K562 (cell line): Measurements from ENCODE around the gene RNASEH2A. TPM values are rescaled to one million over a fixed set of nuclear protein-coding genes. Genes with fewer than 3 reads are reported as not detected.

Experiments used
- BRD9 ChIP-seq: fragments of 450-650 bp; IDR thresholded peaks from 2 replicates; pipeline ENCODE4 v1.6.1; 2018; ENCODE audit warnings: low read depth; ENCODE audit not compliant: partially characterized antibody
- CEBPG ChIP-seq, 3 experiments: fragments of 200-800 bp in 1 of 3; sonication (Bioruptor generic) in 1 of 3; sonication (generic) in 1 of 3; formaldehyde crosslinking in 1 of 3; IDR thresholded peaks in 2 of 3; conservative IDR thresholded peaks in 1 of 3; 2 replicates each; pipeline versions ENCODE4 v1.6.1 to v1.8.0; 2016 to 2022; ENCODE audit warnings: missing compliant biosample characterization in 2 of 3, missing genetic modification characterization in 2 of 3, mild to moderate bottlenecking in 1 of 3, missing genetic modification reagents in 1 of 3
- ETS2 ChIP-seq: IDR thresholded peaks from 2 replicates; pipeline ENCODE4 v1.6.1; 2016; ENCODE audit warnings: borderline replicate concordance, missing genetic modification characterization, mild to moderate bottlenecking, moderate library complexity, missing compliant biosample characterization; ENCODE audit not compliant: poor library complexity, severe bottlenecking
- FOSL1 ChIP-seq: fragments of 200-800 bp; sonication (Bioruptor generic); conservative IDR thresholded peaks from 2 replicates; pipeline ENCODE4 v1.6.1; 2016; ENCODE audit warnings: missing genetic modification characterization, missing compliant biosample characterization
- FOXM1 ChIP-seq, 2 experiments: fragments of 450-650 bp in 1 of 2; sonication (generic) in 1 of 2; formaldehyde crosslinking in 1 of 2; IDR thresholded peaks; 2 replicates each; pipeline versions ENCODE4 v1.6.1 to v1.9.0; 2017 to 2022; ENCODE audit warnings: low read depth in 2 of 2, mild to moderate bottlenecking in 2 of 2, missing genetic modification reagents in 1 of 2, moderate library complexity in 1 of 2
- MBD2 ChIP-seq: sonication (generic); IDR thresholded peaks from 2 replicates; pipeline ENCODE4 v1.6.1; 2016; ENCODE audit warnings: low read depth, borderline replicate concordance
- MEF2D ChIP-seq: conservative IDR thresholded peaks from 2 replicates; pipeline ENCODE4 v1.6.1; 2016; ENCODE audit warnings: low read depth, missing genetic modification characterization, missing compliant biosample characterization
- NFATC3 ChIP-seq: fragments of 450-650 bp; IDR thresholded peaks from 2 replicates; pipeline ENCODE4 v1.6.1; 2017; ENCODE audit warnings: mild to moderate bottlenecking
- NFE2 ChIP-seq: IDR thresholded peaks from 2 replicates; pipeline ENCODE4 v1.6.1; 2014; ENCODE audit warnings: antibody characterized with exemption, low read depth
- PML ChIP-seq: IDR thresholded peaks from 2 replicates; pipeline ENCODE4 v1.6.1; 2012; ENCODE audit warnings: low read length, inconsistent platforms
- RBBP5 ChIP-seq: fragments of 200-600 bp; sonication (generic); IDR thresholded peaks from 2 replicates; pipeline ENCODE4 v1.6.1; 2012; ENCODE audit warnings: borderline replicate concordance, mild to moderate bottlenecking, low read length, control low read depth, inconsistent platforms; ENCODE audit not compliant: insufficient read depth, poor library complexity, severe bottlenecking
- RFX7 ChIP-seq: fragments of 250-450 bp; sonication (Bioruptor Pico); IDR thresholded peaks from 2 replicates; pipeline ENCODE4 v1.5.1; 2021; ENCODE audit warnings: mild to moderate bottlenecking
- SREBF1 ChIP-seq: fragments of 150-350 bp; IDR thresholded peaks from 2 replicates; pipeline ENCODE4 v1.6.1; 2014; ENCODE audit warnings: antibody characterized with exemption, low read depth, low read length, borderline replicate concordance
- ZNF133 ChIP-seq: fragments of 250-450 bp; sonication (Bioruptor Pico); IDR thresholded peaks from 2 replicates; pipeline ENCODE4 v1.4.0; 2020; ENCODE audit warnings: mild to moderate bottlenecking
- ZNF24 ChIP-seq: fragments of 450-650 bp; IDR thresholded peaks from 2 replicates; pipeline ENCODE4 v1.6.1; 2016
- ZNF263 ChIP-seq: sonication (generic); formaldehyde crosslinking; IDR thresholded peaks from 2 replicates; pipeline ENCODE4 v1.8.0; 2022; ENCODE audit warnings: mild to moderate bottlenecking, missing genetic modification reagents, borderline replicate concordance
- ZNF347 ChIP-seq: fragments of 450-650 bp; formaldehyde crosslinking; IDR thresholded peaks from 2 replicates; pipeline ENCODE4 v1.4.0; 2020; ENCODE audit warnings: low read depth, mild to moderate bottlenecking, moderate library complexity
- polyA plus RNA-seq, 8 experiments: library from polyadenylated mRNA; depleted of rRNA in 4 of 8; stranded (reverse) in 5 of 8; unstranded in 3 of 8; fragments of >200 nt; fragmentation: Nextera tagmentation in 2 of 8; fragmentation: Illumina TruSeq in 1 of 8; extraction: Ambion mirVana in 2 of 8; extraction: Trizol in 1 of 8; gene quantifications; 2 replicates each; pipeline versions ENCODE4 v1.2.1 to v1.2.3, GENCODE V29; 2011 to 2014; ENCODE audit warnings: inconsistent platforms in 1 of 8, missing spikeins in 1 of 8
- total RNA-seq, 7 experiments: library from RNA; depleted of rRNA in 6 of 7; stranded (reverse); fragments of >200 nt in 6 of 7; fragmentation: Illumina TruSeq in 2 of 7; extraction: Trizol in 2 of 7; gene quantifications; 2 replicates each; pipeline versions ENCODE4 v1.2.1 to v1.2.3, GENCODE V29; 2011 to 2021; ENCODE audit warnings: low replicate concordance in 1 of 7
- TF ChIP-seq, protein P1 (sequence below): fragments of 250-450 bp; sonication (Bioruptor Pico); IDR thresholded peaks from 2 replicates; pipeline ENCODE4 v1.4.0; 2020; ENCODE audit warnings: mild to moderate bottlenecking, moderate library complexity
- TF ChIP-seq, protein P2 (sequence below): sonication (generic); formaldehyde crosslinking; IDR thresholded peaks from 2 replicates; pipeline ENCODE4 v1.9.0; 2022; ENCODE audit warnings: mild to moderate bottlenecking, missing genetic modification reagents
- TF ChIP-seq, protein P3 (sequence below): fragments of 250-450 bp; sonication (Bioruptor Pico); IDR thresholded peaks from 2 replicates; pipeline ENCODE4 v1.8.0; 2021; ENCODE audit warnings: borderline replicate concordance, mild to moderate bottlenecking, moderate library complexity; ENCODE audit not compliant: poor library complexity, severe bottlenecking
- TF ChIP-seq, protein P4 (sequence below): fragments of 450-650 bp; IDR thresholded peaks from 2 replicates; pipeline ENCODE4 v1.6.1; 2017; ENCODE audit warnings: antibody characterized with exemption

RNASEH2A gene
- total and polyA plus RNA-seq, 9 of the 15 experiments (the other 6 are each of a cell fraction or from before 2014, with no cell fraction given): 22.3 to 78.0 (median 61.7) TPM

DNA sequence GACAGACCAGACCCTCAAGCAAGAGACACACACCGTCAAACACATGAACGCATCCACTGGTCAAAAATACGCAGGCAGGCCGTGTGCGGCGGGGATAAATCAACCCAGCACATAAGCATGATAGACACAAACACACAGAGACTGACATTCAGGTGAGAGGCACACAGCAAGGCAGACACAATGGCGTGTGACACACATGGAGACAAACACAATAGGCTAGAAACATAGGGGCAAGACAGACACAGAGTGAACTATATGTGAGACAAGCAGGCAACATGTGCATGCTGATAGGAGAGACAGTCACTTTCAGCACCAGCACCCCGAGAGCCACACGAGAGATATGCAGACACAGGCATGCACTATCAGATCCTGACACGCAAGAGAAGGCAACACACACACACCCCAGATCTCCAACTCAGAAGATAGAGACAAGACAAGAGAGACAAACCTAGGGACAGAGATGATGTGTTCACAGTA, 22.0 kb upstream of the RNASEH2A start (continued):
- no peak for TF ChIP-seq ZNF133
- no peak for TF ChIP-seq ETS2 (tag)
- TF ChIP-seq ZNF263 (CRISPR knock-in tag): no peak
- TF ChIP-seq, protein P1, sequence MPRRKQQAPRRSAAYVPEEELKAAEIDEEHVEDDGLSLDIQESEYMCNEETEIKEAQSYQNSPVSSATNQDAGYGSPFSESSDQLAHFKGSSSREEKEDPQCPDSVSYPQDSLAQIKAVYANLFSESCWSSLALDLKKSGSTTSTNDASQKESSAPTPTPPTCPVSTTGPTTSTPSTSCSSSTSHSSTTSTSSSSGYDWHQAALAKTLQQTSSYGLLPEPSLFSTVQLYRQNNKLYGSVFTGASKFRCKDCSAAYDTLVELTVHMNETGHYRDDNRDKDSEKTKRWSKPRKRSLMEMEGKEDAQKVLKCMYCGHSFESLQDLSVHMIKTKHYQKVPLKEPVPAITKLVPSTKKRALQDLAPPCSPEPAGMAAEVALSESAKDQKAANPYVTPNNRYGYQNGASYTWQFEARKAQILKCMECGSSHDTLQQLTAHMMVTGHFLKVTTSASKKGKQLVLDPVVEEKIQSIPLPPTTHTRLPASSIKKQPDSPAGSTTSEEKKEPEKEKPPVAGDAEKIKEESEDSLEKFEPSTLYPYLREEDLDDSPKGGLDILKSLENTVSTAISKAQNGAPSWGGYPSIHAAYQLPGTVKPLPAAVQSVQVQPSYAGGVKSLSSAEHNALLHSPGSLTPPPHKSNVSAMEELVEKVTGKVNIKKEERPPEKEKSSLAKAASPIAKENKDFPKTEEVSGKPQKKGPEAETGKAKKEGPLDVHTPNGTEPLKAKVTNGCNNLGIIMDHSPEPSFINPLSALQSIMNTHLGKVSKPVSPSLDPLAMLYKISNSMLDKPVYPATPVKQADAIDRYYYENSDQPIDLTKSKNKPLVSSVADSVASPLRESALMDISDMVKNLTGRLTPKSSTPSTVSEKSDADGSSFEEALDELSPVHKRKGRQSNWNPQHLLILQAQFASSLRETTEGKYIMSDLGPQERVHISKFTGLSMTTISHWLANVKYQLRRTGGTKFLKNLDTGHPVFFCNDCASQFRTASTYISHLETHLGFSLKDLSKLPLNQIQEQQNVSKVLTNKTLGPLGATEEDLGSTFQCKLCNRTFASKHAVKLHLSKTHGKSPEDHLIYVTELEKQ (CRISPR knock-in tag): no peak
- peak; percentile 78 for TF ChIP-seq FOXM1 (IDR thresholded peaks at IDR 0.05; ENCODE audit: low read depth)
- TF ChIP-seq FOXM1 (CRISPR knock-in tag; IDR thresholded peaks at IDR 0.05; ENCODE audit: low read depth): no peak
- no peak for TF ChIP-seq RFX7 (CRISPR knock-in tag)
- no peak for TF ChIP-seq SREBF1
- no peak for TF ChIP-seq ZNF347
- TF ChIP-seq CEBPG (CRISPR knock-in tag; IDR thresholded peaks at IDR 0.05): peak; percentile 97
- peak in 1 of 2 experiments; percentile 50; a peak in 1 of 4 replicates for TF ChIP-seq CEBPG (tag; conservative IDR thresholded peaks at IDR 0.05 in 1 of 2, IDR thresholded peaks at IDR 0.05 in 1 of 2)
- TF ChIP-seq ZNF24: no peak
- TF ChIP-seq MEF2D: peak; percentile 72; the same call in 1 of the 2 replicates
- TF ChIP-seq, protein P2, sequence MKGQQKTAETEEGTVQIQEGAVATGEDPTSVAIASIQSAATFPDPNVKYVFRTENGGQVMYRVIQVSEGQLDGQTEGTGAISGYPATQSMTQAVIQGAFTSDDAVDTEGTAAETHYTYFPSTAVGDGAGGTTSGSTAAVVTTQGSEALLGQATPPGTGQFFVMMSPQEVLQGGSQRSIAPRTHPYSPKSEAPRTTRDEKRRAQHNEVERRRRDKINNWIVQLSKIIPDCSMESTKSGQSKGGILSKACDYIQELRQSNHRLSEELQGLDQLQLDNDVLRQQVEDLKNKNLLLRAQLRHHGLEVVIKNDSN: no peak; the same call in 1 of the 2 replicates
- no peak for TF ChIP-seq RBBP5
- TF ChIP-seq NFE2: no peak; the same call in 1 of the 2 replicates
- peak; percentile 77 for TF ChIP-seq BRD9
- peak; percentile 60; the same call in 1 of the 2 replicates for TF ChIP-seq FOSL1 (tag)
- TF ChIP-seq NFATC3: no peak
- TF ChIP-seq, protein P3, sequence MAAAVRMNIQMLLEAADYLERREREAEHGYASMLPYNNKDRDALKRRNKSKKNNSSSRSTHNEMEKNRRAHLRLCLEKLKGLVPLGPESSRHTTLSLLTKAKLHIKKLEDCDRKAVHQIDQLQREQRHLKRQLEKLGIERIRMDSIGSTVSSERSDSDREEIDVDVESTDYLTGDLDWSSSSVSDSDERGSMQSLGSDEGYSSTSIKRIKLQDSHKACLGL (CRISPR knock-in tag): no peak
- TF ChIP-seq, protein P4, sequence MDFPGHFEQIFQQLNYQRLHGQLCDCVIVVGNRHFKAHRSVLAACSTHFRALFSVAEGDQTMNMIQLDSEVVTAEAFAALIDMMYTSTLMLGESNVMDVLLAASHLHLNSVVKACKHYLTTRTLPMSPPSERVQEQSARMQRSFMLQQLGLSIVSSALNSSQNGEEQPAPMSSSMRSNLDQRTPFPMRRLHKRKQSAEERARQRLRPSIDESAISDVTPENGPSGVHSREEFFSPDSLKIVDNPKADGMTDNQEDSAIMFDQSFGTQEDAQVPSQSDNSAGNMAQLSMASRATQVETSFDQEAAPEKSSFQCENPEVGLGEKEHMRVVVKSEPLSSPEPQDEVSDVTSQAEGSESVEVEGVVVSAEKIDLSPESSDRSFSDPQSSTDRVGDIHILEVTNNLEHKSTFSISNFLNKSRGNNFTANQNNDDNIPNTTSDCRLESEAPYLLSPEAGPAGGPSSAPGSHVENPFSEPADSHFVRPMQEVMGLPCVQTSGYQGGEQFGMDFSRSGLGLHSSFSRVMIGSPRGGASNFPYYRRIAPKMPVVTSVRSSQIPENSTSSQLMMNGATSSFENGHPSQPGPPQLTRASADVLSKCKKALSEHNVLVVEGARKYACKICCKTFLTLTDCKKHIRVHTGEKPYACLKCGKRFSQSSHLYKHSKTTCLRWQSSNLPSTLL: no peak
- TF ChIP-seq PML: peak; percentile 92
- peak; percentile 62 for TF ChIP-seq MBD2
